Skin of body (tissue), 2 donors: ENCODE measurements around the gene HOXB6. TPM values are rescaled to one million over a fixed set of nuclear protein-coding genes. Genes with fewer than 3 reads are reported as not detected.

Experiments
- DNase-seq: peaks from one replicate; lab custom pipeline; 2025; lab: John Stamatoyannopoulos, UW
- total RNA-seq: library from RNA; depleted of rRNA; stranded (reverse); fragments of >200 nt; gene quantifications from one replicate; pipeline ENCODE4 v1.2.3, GENCODE V29; 2014

HOXB6 gene
- total RNA-seq, 1 donor from 2014 or later, result 2.9 TPM

DNA sequence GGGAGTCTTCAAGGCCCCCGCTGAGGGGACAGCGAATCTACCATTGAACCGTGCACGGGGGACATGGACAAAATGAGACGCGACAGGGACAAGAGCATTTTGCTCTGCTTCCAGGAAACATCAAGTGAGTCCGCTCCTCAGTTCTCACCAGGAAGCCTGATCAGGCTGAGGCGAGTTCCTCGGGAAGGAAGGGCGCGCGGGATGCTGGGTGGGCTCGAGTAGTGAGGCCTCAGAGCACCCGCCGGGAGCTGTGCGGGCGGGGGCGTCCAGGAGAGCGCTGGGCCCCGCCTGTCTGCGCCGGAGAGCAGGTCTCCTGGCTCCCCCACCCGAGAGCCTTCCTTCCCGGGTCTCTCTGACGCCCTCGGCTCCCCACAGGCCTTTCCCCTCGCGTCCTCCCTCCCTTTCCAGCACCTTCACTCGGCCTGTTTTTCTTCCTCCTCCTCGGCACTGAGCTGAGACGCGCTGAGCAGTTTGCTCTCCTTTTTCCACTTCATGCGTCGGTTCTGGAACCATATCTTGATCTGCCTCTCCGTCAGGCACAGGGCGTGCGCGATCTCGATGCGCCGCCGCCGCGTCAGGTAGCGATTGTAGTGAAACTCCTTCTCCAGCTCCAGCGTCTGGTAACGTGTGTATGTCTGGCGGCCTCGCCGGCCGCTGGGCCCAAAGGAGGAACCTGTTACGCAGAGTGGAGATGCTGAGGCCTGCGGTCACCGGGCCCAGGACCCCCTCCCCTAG, 8.6 kb downstream of the HOXB6 start:
- no peak for DNase-seq

DNA sequence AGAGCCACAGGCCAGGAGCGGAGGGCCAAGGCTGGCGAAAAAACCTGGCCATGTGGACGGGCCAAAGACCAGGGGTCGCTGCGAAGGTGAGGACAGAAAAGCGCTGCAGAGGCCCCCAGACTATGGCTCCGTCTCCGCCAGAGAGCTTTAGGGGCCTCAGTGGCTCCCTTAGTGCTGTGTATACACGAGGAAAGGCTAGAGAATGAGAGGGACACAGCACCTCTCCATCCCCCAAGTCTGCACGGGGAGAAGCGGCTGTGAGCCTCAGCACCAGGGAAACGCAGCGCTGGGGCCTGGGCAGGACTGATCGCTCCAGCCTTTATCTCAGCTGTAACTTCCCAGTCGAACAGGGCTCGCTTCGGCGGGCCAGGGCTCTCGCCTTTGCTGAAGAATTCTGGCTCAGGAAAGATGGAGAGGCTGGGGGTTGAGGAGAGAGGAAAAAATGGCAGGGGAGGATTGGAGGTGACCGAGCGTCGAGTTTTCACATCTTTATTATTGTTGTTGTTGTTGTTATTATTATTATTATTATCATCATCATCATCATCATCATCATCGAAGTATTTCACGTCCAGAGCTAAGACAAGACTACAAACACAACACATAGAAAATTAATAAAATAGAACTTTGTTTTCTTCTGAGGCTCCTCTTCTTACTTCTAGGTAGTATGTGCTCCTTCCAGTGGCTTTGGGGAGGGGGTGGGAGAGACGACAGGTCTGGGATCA, 9.3 kb downstream of the HOXB6 start:
- DNase-seq, result no peak

DNA sequence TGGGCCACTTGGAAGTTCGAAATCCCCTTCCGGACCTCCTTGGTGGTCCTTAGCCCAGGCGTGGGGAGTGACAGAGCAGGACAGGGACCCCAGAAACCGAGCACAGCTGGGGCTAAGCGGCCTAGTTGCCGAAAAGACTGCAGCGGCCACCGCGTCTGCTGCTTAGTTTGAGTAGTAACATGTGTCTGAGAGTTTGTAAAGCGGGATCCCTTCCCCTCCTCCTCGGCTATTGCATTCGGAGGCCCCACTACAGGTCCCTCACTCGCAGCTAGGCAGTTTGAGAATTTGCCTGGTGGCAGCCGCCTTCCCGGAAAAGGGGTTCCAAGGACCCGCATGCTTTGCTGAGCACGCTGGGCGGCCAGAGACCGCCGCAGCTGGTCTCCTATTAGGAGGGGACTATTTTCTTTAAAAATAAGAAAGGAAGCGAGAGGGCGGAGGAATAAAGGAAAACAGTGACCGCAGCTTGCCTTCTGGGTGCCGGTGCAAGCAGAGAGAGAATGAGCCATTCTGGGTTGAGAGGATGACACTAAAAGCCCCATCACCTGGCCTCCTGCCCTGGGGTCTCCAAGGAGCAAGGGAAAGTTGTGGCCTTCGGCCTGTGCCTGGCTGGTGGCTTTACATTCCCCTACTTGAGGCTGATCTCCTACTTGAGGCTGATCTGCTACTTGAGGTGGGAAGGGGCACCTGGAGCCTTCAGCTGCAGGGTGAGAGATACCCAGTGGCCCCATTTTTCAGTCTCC, 10.1 kb downstream of the HOXB6 start:
- peak; percentile 60 for DNase-seq

GRCh38 chr17:48593840-48594537, 10.8 kb downstream of the HOXB6 start:
- peak; percentile 88 for DNase-seq

DNA sequence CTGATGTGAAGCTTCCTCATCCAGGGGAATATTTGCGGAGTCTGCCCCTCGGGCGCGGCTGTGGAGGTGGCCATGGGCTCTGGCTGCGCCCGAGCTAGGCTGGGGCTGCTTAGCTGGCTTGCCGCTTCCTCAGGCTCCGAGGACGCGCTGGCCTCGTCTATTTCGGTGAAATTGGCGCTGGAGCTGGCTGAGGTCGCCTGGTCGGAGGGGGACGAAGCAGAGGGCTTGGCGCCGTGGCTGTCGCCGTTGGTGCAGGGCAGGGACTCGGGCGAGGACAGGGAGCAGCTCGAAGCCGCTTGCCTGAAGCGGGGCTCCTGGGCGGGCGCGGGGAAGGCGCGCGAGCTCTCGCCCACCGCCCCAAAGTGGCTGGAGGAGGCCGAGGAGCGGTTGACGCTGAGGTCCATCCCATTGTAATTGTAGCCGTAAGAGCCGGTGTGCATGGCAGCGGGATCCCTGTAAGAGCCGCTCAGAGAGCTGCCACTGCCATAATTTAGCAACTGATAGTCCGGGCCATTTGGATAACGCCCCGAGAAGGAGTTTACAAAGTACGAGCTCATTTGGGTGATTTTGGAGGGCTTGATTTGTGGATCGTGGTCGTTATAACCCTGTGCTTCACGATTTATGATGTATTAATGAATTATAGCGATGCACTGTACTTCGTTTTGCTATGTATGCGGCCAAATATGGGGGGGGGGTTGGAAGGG, 11.5 kb downstream of the HOXB6 start, which contains the start of gene HOXB5:
HOXB5 (minus strand) TSS at position 654 of the 704 bp plus-strand sequence; CDS start at position 557, 97 bp downstream.
- DNase-seq, result no peak

- no peak for DNase-seq
Observed at GRCh38 chr17:48592577-48592976, 12.2 kb downstream of the HOXB6 start.

DNA sequence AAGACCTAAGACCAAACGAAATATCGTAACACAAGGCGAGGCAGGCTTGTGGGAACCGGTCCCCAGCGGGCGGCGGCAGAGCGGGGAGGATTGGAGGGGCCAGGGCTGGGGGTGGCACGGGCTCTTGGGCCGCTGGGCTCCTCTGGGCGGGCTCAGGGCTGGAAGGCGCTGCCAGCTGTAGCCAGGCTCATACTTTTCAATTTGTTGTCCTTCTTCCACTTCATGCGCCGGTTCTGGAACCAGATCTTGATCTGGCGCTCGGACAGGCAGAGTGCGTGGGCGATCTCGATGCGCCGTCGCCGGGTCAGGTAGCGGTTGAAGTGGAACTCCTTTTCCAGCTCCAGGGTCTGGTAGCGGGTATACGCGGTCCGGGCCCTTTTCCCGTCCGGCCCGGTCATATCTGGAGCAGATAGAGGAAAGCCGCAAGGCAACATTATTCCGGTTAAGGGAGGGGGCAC, 12.7 kb downstream of the HOXB6 start:
- no peak for DNase-seq

- no peak for DNase-seq
Observed at GRCh38 chr17:48591255-48592056, 13.3 kb downstream of the HOXB6 start.

- DNase-seq, result no peak
Observed at GRCh38 chr17:48590607-48591161, 14.1 kb downstream of the HOXB6 start.

- DNase-seq, result no peak
Observed at GRCh38 chr17:48589831-48590606, 14.8 kb downstream of the HOXB6 start, which contains the start of gene HOXB3. TSS of gene HOXB3 (minus strand) at chr17:48590241. CDS start at chr17:48552474, 37,767 bp downstream.

GRCh38 chr17:48589060-48589830, 15.5 kb downstream of the HOXB6 start:
- DNase-seq, result no peak

- DNase-seq, result no peak
Observed at GRCh38 chr17:48588528-48588927, 16.3 kb downstream of the HOXB6 start.

- DNase-seq, result no peak
Observed at GRCh38 chr17:48588074-48588415, 16.7 kb downstream of the HOXB6 start.

GRCh38 chr17:48587276-48588073, 17.3 kb downstream of the HOXB6 start:
- no peak for DNase-seq

GRCh38 chr17:48586355-48587258, 18.2 kb downstream of the HOXB6 start:
- no peak for DNase-seq

DNA sequence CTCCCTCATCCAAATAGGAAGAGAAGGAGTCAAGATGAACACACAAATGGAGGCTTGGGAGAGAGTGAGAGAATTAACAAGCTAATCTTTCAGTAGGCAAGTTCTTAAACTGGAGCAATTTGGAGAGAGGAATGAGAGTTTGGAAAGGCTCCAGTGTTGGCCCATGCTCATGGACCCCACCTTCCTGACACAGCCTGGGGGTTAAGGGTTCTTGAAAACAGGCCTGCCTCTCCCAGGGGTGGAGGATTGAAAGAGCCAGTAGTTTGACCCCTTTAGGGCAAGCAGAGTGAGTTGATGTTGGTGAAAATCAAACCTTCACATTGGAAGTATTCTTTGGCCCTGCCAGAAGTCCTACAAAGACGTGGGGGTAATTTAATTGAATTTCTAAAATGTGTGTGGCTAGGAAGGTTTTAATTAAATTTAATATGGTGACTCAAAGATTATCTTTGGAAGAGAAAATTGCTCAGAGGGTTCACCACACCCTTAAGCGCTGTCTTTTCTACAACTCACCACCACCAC, 20.5 kb downstream of the HOXB6 start:
- DNase-seq, result no peak
